CMK (cell line): ENCODE data around the gene TRABD2B.

Source experiments
- DNase-seq: peaks from one replicate; pipeline ENCODE4 v3.0.0-alpha.2; 2010; ENCODE audit warnings: low read depth

Gene TRABD2B

DNA sequence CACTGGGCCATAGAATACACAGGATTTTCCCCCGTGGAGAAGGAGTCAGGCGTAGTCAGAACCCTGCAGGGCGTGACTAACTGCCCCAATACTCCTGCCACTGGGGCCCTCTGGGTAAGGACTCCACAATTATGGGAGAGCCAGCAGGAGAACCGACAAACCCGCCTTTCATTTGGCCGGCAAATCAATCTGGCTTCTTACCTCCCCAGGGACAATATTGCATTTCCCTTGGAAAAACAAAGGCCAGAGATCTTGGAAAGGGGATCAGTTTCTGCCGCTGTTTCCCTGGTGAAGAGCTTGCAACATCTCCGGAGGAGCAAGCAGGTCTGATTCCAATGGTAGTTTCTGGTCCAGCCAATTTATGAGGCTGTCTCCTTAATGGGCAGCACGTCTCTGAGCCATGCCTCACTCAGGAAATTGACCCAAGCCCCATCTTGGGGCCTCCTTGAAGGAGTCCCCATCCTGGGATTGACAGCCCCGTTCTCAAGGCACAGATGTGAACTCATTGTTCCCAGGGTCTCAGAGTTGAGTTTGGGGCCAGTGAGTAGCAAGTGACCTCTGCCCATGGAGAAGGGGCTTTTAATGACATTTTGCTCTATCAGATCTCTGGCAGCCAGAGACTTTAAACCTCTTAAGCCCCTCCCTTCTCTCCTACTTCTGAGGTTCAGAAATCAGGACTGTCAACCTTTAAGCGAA lies 4.3 kb downstream of the TRABD2B start:
- DNase-seq: no peak

DNA sequence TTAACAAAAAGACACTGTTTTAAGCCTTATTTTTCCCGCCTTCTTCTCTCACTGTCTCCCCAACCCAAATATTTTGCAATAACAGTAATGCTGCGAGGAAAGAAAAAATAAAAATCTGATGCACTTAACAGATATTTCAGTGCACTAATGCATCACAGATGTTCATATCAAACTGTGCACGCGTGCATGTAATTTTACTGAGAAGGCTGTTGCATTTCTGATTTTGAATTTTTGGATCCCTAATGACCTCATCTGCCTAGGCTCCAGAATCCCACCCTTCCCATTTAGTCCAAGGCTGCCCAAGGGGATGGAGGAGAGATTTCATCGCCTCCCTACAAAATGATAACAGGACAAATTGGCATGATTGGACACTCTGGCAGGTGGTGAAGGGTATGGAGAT lies 5.5 kb downstream of the TRABD2B start:
- DNase-seq: no peak

DNA sequence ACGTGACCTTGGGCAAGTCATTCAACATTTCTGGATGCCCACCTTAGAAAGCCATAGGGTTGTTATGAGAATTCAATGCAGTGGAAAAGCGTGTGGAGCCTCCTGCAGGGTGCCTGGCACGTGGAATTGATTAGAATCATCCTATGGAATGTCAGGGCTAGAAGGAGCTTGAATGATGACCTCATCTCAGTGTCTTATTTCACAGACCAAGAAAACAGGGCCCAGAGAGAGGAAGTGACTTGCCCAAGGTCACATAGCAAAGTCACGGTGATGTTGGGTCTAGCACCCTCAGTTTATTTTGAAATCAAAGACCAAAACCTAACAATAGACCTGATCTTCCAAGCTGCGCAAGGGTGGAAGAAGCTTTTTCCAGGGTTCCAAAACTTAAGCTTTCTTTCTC lies 6.0 kb downstream of the TRABD2B start:
- no peak for DNase-seq

DNA sequence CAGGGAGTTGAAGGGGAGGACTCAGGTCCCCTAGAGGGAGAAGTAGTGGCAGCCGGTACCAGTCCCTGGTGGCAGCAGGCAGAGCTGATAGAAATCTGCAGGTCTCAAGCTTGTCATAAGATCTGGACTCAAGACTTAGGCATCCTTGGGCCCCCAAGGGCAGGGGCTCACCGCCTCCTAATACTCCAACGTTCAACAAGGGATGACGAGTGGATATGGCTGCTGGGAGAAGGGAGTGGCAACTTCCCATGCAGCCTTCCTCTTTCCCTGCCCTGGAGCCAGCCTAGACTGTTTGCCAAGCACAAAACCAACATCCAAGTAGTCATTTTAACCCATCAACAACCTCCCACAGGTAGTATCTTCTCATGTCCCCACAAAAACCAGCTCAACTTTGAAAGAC lies 6.9 kb downstream of the TRABD2B start:
- no peak for DNase-seq

DNA sequence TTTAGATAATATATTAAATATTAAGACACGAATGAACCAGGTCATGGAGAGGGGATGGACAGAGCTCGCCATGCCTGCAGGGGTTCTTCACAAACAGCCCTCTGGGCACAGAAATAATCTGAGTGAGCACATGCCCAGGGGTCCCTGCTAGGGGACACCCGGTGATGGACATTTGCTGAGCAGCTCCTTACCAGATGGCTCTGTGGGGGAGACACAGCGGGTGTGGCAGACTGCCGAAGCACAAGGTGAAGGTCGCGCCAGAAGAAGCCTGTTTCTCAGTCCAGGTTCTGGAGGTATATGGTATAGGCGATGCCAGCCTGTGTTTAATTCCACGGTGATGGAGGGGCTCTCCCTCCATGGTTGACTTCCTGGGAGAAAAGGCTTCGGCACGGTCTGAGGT lies 9.6 kb downstream of the TRABD2B start:
- no peak for DNase-seq

DNA sequence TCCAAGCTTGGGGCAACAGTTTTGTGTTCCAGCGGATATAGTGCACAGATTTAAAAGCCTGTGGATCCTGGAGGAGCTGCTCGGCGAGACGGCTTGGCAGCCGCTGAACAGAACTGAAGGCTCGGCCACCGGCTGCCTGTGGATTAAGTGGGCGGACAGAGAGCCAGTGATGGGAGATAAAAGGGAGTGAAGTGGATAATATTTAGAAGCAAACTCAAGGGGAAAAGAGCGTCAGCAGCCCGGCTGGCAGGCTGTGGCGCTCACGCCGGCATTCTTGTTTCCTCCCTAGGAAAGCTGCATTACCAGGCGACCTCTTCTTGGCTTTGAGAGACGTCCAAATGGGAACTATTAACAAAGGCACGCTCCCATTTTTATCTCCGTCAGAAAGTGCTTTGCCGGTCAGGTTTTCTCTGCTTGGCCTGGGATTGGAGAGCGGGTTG lies 10.4 kb downstream of the TRABD2B start:
- no peak for DNase-seq

DNA sequence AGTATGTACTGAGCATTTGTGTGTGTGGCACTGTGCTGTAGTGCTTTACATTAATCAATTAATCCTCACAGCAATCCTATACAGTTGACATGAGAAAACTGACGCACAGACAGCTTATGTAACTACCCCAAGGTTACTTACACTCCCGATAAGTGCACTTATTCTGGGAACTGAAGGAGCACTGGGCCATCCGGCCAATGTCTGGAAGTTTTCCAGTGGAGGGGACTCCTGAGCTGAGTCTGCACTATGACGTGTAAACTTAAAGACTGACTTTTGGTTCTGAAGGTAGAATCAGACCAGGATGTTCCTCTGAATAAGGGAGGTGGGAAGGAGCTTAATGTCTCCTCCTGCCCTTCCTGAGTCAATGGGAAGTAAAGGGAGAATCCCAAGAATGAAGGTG lies 12.2 kb downstream of the TRABD2B start:
- DNase-seq: no peak

DNA sequence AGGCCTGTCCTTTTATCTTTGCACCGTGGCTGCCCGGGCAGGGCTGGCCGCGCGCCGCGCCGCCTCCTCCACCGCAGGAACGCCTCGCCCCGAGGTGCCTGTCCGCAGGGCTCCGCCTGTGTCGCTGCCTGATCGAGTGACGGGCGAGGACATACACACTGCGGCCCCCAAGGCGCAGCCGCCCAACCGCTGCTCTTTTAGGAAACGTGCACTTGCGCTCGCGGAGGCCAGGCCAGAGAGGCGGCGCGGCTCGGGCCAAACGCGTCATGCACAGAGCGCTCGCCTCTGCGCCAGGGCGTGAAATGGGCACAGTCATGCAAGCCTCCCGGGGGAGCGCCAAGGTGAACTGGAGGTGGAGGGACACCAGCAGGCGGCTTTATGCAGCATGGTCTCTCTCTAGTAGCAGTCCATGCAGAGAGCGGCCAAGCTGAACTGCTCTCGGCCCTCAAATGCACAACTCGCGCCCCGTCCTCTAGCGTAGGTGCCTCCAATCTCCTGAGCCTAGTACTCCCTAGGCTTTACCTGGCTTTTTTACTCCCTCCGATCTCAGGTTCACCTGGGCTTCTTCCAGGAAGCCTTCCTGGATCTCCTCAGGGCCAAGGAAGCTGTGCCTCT lies 12.9 kb downstream of the TRABD2B start:
- DNase-seq: no peak

DNA sequence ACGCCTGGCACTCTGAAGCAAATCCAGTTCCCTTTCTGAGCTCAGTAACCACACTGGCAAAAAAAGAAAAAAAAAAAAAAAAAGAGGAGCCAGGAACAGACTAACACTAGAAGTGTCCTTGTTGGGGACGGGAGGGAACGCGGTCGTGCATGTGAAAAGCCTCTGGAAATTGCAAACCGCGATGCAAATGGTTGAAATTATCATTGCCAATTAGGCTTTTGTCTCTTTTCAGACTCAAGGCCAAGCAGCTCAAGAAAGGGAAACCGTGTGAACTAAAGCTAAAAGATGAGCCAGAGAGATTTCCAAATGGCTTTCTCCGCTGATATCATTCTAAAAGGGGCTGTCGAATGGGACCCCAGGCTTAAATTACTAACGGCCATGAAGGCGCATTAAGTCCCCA lies 13.5 kb downstream of the TRABD2B start:
- no peak for DNase-seq

DNA sequence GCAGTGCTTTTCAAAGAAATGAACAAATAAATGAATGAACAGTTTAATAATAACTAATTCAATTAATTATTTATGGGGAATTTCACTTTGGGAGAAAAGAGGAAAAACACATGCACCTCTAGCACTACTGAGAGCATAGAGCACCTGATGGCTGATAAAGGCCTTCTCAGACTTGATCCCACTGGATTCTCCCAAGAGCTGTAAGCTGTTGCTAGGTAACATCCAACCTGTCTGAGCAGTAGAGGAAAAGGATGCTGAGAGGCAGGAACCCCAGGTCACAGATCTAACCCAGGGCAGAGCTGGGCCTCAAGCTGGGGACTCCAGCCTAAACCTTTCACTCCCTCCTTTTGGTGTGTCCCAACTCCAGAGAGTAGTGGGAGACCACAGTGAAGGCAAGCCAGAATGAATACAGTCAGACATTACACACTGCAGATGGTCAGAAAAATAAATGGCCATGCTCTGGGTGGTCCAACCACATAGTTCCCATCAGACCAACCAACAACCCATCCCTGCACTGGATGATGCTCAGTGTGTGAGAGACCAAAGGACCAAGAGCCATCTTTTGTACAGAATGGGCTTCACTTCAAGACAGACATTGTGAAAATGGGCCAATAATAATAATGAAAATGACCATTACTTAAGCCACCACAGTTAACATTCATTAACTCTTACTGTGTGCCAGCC lies 15.4 kb downstream of the TRABD2B start:
- DNase-seq: no peak

DNA sequence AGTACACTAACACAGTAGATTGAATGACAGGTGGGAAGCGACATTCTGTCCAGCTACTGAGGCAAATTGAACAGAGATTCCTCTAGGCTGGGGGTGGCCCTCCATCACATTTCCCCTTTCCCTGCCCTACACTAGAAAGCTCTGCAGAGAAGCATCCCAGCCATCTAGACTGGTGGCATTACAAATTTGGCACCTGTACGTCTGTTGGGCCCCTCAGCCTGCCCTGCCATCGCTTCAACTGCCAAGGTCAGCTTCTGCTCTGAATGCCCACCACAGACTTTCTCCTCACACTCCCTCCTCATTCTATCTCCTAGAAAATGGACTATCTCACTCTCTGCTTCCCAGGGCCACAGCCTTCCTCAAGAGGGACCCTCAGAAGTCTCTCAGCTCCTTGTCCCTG lies 16.7 kb downstream of the TRABD2B start:
- no peak for DNase-seq

DNA sequence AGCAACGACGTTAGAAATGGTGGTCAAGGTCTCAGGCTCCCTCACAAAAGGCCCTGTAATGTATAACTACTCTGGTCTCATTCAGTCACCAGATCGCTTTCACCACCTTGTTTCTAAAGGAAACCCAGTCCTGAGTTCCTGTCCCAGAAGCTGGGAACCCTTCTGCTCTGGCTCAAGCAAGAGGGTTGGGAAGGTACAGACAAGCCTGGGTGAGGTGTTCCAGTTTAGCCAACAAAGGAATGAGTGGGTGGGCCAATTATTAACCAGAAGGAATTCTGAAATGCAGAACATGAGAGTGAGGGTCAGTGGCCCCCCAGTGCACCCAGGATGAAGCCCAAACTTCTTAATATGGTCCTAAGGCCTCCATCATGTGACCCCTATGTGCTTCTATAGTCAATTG lies 17.5 kb downstream of the TRABD2B start:
- DNase-seq: no peak

DNA sequence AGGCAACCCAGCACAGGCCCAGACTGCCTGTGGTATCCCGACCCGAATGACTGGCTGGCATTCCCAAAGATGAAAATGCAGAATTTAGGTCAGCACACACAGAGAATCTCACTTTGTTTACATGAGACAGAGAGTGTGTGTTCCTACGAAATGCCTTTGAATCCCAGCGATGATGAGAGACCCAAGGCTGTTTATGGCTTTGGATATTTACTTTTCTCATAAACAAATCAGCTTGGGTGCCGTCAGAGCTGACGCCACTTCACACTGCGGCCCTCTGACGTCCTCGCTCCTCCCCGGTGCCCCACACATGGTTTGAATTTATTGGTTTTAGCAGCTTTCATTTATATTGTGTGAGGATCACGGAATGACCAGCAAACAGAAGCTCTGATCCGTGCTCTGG lies 18.7 kb downstream of the TRABD2B start:
- no peak for DNase-seq

DNA sequence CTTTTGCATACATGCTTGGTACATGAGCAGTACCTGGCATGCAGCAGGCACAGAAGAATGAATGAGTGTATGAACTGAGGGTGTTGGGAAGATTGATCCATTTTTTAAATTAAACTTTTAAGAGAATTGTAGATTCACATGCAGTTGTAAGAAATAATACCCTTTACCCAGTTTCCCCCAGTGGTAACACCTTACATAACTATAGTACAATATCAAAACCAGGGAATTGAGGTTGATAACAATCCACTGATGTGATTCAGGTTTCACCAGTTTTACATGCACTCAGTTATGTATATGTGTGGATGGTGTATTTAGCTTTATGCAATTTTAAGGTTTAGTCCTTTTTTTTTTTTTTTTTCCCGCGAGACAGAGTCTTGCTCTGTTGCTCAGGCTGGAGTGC lies 20.5 kb downstream of the TRABD2B start:
- DNase-seq: no peak

DNA sequence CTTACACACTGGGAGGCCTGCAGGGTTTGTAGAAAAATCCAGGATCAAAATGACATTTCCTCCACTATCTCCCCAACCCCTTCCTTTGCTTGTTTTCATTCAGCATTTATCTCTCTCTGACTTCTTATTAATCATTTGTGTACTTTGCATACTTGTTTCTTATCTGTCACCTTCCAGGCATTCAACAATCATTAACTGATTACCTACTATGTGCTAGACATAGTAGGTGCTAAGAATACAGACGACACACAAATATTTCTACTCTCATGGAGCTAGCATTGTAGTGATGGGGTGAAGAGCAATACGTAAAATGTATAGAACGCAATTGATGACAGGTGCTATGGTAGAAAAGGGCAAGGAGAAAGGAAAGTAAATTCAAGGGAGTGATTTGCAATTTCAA lies 20.9 kb downstream of the TRABD2B start:
- DNase-seq: no peak

DNA sequence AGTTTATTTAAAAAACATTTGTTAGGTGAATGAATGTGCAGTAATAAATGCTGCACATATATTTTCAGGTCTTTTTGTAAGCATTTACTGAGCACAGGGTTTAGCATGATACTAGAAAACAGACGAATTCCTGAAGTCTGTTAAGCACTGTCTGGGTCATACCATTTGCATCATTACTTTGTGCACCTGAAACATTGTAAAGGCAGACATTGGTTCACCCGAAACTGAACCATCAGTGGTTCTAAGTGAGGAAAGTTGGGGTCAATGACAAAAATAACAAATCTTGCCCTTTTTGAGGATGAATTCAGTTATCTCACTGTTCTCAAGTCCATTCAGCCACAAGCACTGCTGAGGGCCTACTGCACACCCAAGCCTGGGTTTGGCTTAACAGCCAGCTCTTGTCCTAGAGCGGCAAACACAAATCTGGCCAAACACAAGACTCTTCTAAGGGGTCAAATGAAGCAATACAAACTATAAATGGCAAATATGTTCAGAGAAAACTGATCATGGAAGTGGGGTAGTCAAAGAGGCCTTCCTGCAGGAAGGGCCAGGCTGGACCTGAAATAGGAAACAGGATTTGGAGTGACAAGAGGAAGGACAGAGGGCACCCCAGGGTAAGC lies 21.8 kb downstream of the TRABD2B start:
- no peak for DNase-seq

DNA sequence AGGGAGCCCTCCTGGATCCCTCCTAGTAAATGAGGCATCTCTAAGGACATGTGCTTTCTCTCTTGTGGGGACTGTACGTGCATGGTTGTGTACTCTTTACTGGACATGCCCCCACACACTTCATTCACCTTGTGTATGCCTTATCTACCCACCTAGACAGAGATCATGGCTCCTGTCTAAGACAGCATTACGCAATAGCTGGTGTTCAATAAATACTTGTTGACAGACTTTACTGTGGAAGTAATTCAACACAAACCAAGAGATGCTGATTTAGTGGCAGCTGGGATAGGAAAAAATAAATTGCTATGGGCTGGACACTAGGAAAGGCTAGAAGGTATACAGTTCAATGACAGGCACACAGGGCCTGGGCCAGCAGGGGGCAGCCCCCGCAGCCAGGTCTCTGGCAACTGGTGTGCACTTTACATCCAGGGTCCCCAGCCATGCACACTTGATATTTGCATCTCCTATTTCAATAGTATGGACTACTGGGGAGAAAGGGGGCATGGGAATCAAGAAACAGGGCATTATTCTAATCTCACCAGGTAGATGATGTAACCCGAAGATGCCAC lies 24.2 kb downstream of the TRABD2B start:
- no peak for DNase-seq

DNA sequence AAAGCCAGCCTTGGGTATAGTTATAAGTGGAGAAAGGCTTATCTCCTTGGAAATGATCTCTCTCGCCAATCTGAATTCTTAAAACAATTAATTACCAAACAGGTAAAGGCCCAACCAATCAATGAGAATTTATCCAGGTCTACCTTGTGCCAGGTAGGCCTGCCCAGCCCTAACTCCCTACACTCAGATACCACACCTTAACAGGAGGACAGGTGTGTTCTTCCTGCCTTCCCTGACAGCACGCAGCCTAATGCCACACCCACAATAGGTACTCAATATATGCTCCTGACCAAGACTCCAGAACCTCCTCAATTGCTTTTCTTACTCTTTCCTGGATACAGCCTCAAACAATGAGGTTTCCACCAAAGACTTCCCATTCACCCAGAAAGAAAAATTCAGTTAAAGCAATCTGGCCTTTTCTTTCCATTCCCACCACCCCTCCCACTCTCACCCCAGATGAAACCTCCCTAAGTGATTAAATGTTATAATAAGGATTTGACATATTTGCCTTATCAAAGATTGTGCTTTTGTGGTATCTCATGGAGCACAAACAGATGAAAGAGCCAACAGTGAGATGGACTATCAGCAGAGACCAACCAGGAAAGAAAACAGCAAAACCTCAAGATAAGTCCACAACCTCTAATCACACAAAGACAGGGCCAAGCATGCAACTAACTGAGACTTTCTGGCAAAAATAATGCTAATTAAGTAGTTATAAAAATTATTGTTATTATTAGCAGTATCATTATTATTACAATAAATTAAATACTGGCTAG lies 25.6 kb downstream of the TRABD2B start:
- peak; percentile 49 for DNase-seq

DNA sequence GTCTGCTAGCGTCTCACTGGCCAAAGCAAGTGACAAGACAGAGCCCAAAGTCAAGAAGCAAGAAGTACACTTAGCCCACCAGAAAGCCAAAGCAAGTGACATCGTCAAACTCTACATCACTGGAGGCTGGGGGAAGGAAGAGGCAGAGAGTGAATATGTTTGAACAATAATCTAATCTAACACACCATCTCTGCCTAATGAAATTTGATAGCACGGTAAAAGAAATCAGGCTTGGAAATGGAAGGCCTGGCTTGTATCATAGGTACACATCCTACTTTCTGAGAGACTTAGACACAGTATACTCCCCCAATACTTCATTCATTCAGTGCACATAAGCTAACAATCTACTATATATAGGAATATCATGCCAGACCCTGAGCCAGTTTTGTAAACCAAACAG lies 26.3 kb downstream of the TRABD2B start:
- DNase-seq: no peak

DNA sequence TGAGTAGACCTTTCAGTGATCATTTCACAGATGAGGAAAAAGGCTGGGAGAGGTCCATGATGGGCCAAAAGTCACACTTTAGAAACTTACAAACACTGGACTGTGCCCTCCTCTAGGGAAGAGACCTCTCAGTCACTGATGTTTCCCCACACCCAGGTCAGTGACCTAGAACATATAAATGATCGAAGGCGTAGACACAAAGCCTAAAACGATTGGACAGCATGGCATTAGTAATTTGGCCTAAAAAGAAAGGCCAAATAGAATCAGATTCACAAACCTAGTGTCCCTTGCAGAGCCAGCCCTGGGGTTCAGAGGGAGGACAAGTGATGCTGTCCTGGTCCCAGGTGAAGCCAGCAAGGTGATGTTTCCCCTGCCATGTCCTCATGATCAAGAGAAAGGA lies 27.7 kb downstream of the TRABD2B start:
- DNase-seq: no peak

DNA sequence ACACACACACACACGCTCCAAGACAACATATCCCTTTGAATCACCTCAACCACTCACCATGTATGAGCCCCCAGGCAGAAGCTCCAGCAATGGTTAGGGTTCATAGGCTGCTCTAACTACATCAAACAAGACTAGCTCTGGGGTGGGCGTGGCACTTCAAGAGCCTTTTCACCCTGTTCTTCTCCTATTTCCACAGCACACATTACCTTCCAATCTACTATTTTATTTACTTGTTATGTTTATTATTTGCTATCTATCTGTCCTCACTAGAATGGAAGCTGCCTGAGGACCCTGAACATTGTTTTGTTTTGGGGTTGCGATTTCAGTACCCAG lies 28.7 kb downstream of the TRABD2B start:
- DNase-seq: no peak

DNA sequence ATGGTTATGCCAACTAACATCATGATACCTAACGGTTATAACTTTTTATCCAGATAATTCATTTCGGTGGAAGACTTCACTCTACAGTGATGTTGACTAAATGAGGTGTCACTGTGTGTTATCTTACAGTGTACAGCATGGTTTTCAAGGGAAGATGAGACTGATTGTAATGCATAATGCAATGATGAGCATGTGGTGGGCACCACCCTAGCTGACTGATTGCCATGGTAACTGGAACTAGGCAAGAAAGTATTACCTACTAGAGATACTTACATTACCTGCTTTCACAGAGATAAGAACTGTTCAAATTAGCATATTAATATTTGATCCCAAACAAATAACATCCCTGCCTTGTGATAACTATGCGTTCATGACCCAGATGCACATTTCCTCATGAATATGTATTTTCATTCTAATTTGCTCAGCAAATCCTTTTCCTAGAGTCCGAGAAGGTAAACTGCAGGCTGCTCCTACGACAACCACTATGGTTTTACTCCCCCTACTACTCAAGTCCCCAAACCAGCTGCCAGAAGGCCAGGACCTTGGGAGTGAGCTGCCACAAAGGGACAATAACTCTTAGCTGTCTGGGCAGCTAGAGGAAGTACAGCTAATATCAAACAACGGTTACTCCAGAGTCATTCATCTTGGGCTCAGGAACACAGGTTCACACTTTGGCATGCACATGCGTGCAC lies 29.2 kb downstream of the TRABD2B start:
- no peak for DNase-seq
